Body of pancreas (tissue), 4 donors: ENCODE measurements around the gene PLA2G4D.

Source experiments
- CTCF ChIP-seq, 7 experiments: fragments of 450-650 bp in 4 of 7; fragments of 200-600 bp in 3 of 7; sonication (generic) in 3 of 7; IDR thresholded peaks; one replicate each; pipeline ENCODE4 v1.5.1; 2016 to 2019; ENCODE audit warnings: antibody characterized with exemption in 7 of 7
- POLR2A ChIP-seq, 3 donors: fragments of 450-650 bp; IDR thresholded peaks; one replicate each; pipeline ENCODE4 v1.6.1; 2016; ENCODE audit warnings: antibody characterized with exemption in 3 of 3, mild to moderate bottlenecking in 2 of 3

- TF ChIP-seq CTCF (IDR thresholded peaks at IDR 0.05), result no peak
- TF ChIP-seq POLR2A (IDR thresholded peaks at IDR 0.05), result no peak
Observed at GRCh38 chr15:42042602-42043400, 51.6 kb downstream of the PLA2G4D start.
